Measurements from ENCODE around the gene PLD4. TPM values are rescaled to one million over a fixed set of nuclear protein-coding genes. Genes with fewer than 3 reads are reported as not detected.

PLD4 gene
- total RNA-seq, 1 experiment from 2014 or later, result not detected

- H3K36me3 ChIP-seq (replicated peaks; ENCODE audit: control insufficient read depth, insufficient read depth, low read length), result no peaks in the 10 kb centered on the region
- H3K27me3 ChIP-seq (ENCODE audit: control insufficient read depth, insufficient read depth, low read length), result peaks cover 16% of the 10 kb centered on the region; the same call in 1 of the 2 replicates
- H3K4me3 ChIP-seq (ENCODE audit: insufficient read depth, low read depth, low read length), result no peak overlapping the region
- DNase-seq, result no peak
These were observed 2.1 kb downstream of the PLD4 start for GRCh38 chr14:104926619-104927431.

DNA sequence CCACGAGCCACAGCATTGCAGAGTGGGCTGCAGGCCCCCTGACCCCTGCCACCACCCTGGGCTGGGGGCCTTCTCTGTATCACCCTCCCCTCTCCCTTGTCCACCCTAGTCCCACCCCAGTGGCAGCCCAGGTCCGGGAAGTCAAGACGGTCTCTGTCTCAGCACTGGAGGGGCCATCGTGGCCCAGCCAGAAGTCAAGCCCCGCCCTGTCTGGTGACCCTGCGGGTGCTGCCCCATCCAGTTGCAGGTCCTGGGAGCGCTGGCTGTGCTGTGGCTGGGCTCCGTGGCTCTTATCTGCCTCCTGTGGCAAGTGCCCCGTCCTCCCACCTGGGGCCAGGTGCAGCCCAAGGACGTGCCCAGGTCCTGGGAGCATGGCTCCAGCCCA lies 2.7 kb downstream of the PLD4 start:
- Histone ChIP-seq H3K27me3 (ENCODE audit: control insufficient read depth, insufficient read depth, low read length) (peaks cover 22% of the 10 kb centered on the region), H3K4me3 (ENCODE audit: insufficient read depth, low read depth, low read length) (no peak overlapping the region), H3K36me3 (replicated peaks; ENCODE audit: control insufficient read depth, insufficient read depth, low read length) (no peaks in the 10 kb centered on the region)
- DNase-seq, result peak; percentile 71

DNA sequence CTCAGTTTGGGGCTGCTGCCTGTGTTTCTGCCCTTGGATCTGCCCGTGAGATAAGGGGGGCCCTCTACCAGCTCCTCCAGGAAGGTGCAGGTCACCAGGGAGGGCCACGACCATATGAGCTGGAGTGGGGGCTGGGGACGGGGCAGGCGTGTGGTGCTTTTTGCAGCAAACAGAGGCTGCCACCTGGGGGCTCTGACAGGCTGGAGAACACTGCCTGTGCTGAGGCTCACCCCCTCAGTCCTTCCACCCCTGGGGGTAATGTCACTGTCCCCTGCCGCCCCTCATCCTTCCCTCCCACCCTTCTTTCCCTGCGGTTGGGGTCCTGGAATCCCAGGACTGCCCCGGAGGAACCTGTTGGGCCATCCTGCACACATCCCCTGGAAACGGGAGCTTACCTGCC lies 3.2 kb downstream of the PLD4 start:
- Histone ChIP-seq H3K36me3 (replicated peaks; ENCODE audit: control insufficient read depth, insufficient read depth, low read length) (no peaks in the 10 kb centered on the region), H3K27me3 (ENCODE audit: control insufficient read depth, insufficient read depth, low read length) (peaks cover 26% of the 10 kb centered on the region), H3K4me3 (ENCODE audit: insufficient read depth, low read depth, low read length) (no peak overlapping the region)
- DNase-seq, result peak; percentile 63

DNA sequence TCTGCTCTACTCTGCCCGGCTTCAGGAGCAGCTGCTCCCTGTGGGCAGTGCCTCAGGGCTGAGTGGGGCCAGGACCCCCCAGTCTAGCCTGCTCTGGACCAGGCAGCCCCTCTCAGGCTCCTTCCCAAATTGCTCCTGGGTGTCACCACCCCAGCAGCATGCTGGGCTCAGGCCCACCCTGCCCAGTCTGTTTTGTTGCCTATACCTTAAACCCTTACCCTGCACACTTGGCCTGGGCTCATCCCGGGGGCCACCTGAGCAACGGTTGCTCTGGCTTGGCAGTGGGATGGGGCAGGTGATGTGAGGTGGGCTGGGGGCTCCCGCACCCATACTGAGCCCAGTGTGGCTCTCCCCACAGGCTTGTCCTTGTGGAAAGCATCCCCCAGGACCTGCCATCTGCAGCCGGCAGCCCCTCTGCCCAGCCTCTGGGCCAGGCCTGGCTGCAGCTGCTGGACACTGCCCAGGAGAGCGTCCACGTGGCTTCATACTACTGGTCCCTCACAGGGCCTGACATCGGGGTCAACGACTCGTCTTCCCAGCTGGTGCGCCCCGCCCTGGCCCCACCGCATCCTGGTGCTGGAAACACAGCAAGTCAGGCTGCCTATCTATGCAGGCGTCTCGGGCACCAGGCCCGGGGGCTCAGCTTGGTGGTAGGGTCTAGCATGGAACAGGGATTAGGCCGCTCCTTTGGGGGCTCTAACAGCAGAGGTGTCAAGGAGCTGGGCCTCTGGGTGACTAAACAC lies 3.9 kb downstream of the PLD4 start:
- no peak for DNase-seq
- H3K36me3 ChIP-seq (replicated peaks; ENCODE audit: control insufficient read depth, insufficient read depth, low read length), result no peaks in the 10 kb centered on the region
- H3K27me3 ChIP-seq (ENCODE audit: control insufficient read depth, insufficient read depth, low read length), result peaks cover 31% of the 10 kb centered on the region
- no peak overlapping the region for H3K4me3 ChIP-seq (ENCODE audit: insufficient read depth, low read depth, low read length)

- peaks cover 37% of the 10 kb centered on the region for H3K27me3 ChIP-seq (ENCODE audit: control insufficient read depth, insufficient read depth, low read length)
- DNase-seq, result no peak
These were observed 4.9 kb downstream of the PLD4 start for GRCh38 chr14:104929268-104930230.

DNA sequence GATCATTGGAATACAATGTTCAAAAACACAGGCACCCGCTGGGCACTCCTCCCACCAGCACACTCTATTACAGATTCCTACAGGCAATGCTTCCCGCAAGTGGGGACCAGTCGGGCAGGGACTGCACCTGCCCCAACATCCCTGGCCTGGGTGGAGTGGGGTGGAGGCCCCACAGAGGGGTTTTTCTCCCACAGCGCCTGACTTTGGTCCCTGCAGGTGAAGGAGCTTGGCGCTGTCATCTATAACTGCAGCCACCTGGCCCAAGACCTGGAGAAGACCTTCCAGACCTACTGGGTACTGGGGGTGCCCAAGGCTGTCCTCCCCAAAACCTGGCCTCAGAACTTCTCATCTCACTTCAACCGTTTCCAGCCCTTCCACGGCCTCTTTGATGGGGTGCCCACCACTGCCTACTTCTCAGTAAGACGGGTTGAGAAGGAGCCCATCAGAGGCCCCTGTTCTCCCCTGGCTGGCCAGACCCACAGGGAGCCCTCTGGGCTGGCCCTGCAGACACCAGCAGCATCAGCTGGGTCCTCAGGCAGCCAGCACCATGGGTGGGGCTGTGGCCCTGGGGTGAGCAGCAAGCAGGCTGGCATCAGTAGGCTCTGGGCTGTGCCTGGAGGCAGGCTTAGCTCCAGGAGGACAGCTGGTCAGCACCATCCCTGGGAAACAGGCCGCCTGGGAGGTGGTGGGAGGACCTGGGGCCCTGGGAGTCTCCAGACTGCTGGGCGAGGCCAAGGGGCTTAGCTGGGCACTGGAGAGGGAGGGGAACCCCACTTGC lies 6.0 kb downstream of the PLD4 start:
- no peaks in the 10 kb centered on the region for H3K36me3 ChIP-seq (replicated peaks; ENCODE audit: control insufficient read depth, insufficient read depth, low read length)

More at GRCh38 chr14:104929268-104930230, 4.9 kb downstream of the PLD4 start:
- no peaks in the 10 kb centered on the region for H3K36me3 ChIP-seq (replicated peaks; ENCODE audit: control insufficient read depth, insufficient read depth, low read length)
- no peak overlapping the region for H3K4me3 ChIP-seq (ENCODE audit: insufficient read depth, low read depth, low read length)

DNA sequence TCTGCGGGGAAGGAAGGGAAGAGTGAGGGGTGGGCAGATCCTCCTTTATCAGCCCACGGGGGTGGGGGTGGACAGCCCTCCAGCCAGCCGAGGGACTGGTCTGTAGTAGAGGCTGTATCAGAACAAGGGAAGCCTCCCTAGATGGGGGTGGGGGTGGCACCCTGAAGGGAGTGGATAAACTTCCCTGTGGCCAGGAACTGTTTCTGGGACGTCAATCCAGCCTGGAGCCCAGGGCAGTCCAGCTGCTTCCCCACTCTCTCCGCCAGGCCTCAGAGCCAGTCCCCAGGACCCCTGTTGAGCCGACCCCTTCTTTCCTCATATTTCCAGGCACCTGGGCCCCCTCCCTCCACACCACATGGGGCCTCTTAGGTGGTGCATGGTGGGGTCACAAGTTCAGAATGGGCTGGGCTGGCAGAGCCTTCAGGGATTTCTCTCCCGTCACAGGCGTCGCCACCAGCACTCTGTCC lies 6.7 kb downstream of the PLD4 start:
- Histone ChIP-seq H3K27me3 (ENCODE audit: control insufficient read depth, insufficient read depth, low read length) (peaks cover 44% of the 10 kb centered on the region), H3K4me3 (ENCODE audit: insufficient read depth, low read depth, low read length) (no peak overlapping the region)
- no peak for DNase-seq

More for the DNA sequence above, 6.0 kb downstream of the PLD4 start:
- H3K27me3 ChIP-seq (ENCODE audit: control insufficient read depth, insufficient read depth, low read length), result peaks cover 44% of the 10 kb centered on the region
- H3K4me3 ChIP-seq (ENCODE audit: insufficient read depth, low read depth, low read length), result no peak overlapping the region
- DNase-seq, result no peak

GRCh38 chr14:104931771-104932675 lies 7.3 kb downstream of the PLD4 start:
- Histone ChIP-seq H3K4me3 (ENCODE audit: insufficient read depth, low read depth, low read length) (peak overlapping the region; percentile 40), H3K27me3 (ENCODE audit: control insufficient read depth, insufficient read depth, low read length) (peaks cover 44% of the 10 kb centered on the region), H3K36me3 (replicated peaks; ENCODE audit: control insufficient read depth, insufficient read depth, low read length) (no peaks in the 10 kb centered on the region)
- DNase-seq, result peak; percentile 83

More for the DNA sequence above, 6.7 kb downstream of the PLD4 start:
- no peaks in the 10 kb centered on the region for H3K36me3 ChIP-seq (replicated peaks; ENCODE audit: control insufficient read depth, insufficient read depth, low read length)

DNA sequence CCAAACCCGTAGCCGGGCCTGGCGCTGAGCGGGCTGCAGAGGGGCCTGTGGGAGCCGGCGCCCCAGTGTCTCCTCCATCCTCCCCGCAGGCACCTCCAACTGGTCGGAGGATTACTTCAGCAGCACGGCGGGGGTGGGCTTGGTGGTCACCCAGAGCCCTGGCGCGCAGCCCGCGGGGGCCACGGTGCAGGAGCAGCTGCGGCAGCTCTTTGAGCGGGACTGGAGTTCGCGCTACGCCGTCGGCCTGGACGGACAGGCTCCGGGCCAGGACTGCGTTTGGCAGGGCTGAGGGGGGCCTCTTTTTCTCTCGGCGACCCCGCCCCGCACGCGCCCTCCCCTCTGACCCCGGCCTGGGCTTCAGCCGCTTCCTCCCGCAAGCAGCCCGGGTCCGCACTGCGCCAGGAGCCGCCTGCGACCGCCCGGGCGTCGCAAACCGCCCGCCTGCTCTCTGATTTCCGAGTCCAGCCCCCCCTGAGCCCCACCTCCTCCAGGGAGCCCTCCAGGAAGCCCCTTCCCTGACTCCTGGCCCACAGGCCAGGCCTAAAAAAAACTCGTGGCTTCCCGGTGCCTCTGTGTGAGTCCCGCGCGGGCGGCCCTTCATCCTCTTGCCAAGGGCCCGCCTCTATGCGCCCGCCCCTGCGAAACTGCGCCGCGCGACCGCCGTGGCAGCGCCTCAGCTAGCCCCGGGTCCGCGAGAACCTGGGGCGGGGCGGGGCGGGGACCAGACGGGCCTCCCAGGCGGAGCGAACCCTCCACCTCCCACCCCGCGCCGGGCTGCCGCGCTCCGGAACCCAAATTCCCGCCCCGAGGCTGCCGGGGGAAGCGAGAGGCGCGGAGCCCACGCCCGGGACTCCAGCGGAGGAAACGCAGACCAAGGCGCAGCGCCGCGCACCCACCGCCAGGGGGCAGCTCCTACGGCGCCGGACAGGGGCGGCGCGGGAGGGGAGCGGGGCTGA lies 8.3 kb downstream of the PLD4 start:
- peak overlapping the region; percentile 40 for H3K4me3 ChIP-seq (ENCODE audit: insufficient read depth, low read depth, low read length)
- H3K27me3 ChIP-seq (ENCODE audit: control insufficient read depth, insufficient read depth, low read length), result peaks cover 44% of the 10 kb centered on the region

GRCh38 chr14:104933746-104934733 lies 9.4 kb downstream of the PLD4 start:
- no peaks in the 10 kb centered on the region for H3K36me3 ChIP-seq (replicated peaks; ENCODE audit: control insufficient read depth, insufficient read depth, low read length)
- peaks cover 43% of the 10 kb centered on the region for H3K27me3 ChIP-seq (ENCODE audit: control insufficient read depth, insufficient read depth, low read length)
- peak overlapping the region; percentile 22; the same call in 1 of the 2 replicates for H3K4me3 ChIP-seq (ENCODE audit: insufficient read depth, low read depth, low read length)
- peak; percentile 80 for DNase-seq

More for the DNA sequence above, 8.3 kb downstream of the PLD4 start:
- H3K36me3 ChIP-seq (replicated peaks; ENCODE audit: control insufficient read depth, insufficient read depth, low read length), result no peaks in the 10 kb centered on the region
- peak; percentile 97 for DNase-seq

DNA sequence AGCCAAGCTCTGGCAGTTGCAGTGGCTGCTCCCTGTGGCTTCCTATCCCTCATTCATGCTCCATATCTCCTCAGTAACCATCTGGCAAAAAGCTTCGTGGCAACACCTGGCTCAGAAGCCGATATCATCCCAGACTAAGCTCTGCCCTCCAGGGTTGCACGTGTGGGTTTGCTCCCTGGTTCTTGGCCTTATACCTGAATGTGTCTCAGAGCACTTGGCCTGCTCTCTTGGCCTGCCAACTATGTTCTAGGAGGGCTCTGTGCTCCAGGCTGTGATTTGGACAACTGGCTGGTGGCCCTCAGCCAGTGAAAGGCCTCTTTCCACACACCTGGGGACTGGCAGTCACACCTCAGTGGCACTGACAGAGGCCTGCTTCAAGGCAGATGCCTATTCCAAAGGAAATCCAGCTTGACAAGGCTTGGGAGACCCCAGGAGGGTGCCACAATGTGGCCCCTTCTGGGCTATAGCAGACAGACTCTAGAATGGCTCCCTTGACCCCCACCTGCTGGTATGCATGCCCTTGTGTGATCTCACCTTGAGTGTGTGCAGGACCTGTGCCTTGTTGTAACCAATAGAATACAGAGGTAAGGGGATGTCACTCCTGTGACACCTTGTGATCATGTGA lies 10.5 kb downstream of the PLD4 start:
- DNase-seq, result no peak
- no peaks in the 10 kb centered on the region for H3K36me3 ChIP-seq (replicated peaks; ENCODE audit: control insufficient read depth, insufficient read depth, low read length)
- no peak overlapping the region for H3K4me3 ChIP-seq (ENCODE audit: insufficient read depth, low read depth, low read length)
- peaks cover 43% of the 10 kb centered on the region for H3K27me3 ChIP-seq (ENCODE audit: control insufficient read depth, insufficient read depth, low read length)

All from H7 (cell line).